ENCODE results near the gene PTPN18. TPM values are rescaled to one million over a fixed set of nuclear protein-coding genes. Genes with fewer than 3 reads are reported as not detected.
"Not testable (repeated sequence)": the region's sequence is repeated elsewhere in the genome, so short reads cannot be mapped to it uniquely, and the experiment has no call there.

The PTPN18 gene
- total and polyA plus RNA-seq, 12 donors = 7.8 to 35.0 (median 12.9) TPM

DNA sequence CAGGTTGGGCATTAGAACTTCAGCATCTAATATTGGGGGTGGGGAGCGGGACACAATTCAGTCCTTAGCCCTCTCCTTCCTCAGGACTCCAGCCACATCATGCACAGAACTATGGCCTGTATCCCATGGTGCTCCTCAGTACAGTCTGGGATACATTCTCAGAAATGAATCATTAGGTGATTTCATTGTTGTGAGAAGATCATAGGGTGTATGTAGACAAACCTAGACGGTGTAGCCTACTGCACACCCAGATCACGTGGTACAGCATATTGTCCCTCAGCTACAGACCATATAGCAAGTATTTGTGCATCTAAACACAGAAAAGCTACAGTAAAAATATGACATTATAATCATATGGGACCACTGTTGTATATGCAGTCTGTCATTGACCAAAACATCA lies 36.3 kb upstream of the PTPN18 start:
- 74 to 90% methylated on average over 3 of the region's 3 CpGs for WGBS, 2 donors
- Histone ChIP-seq H3K4me3 (no peak overlapping the region), H3K9me3 (no peaks in the 10 kb centered on the region), H3K36me3 (no peaks in the 10 kb centered on the region), H3K27ac (no peak overlapping the region), H3K27me3 (peaks cover 0 to 23% (median 3%) of the 10 kb centered on the region in 7 donors), H3K4me1 (no peaks in the 10 kb centered on the region)
- intact Hi-C loops (cut with DNase I) = no loop called here
- TF ChIP-seq, protein P1, sequence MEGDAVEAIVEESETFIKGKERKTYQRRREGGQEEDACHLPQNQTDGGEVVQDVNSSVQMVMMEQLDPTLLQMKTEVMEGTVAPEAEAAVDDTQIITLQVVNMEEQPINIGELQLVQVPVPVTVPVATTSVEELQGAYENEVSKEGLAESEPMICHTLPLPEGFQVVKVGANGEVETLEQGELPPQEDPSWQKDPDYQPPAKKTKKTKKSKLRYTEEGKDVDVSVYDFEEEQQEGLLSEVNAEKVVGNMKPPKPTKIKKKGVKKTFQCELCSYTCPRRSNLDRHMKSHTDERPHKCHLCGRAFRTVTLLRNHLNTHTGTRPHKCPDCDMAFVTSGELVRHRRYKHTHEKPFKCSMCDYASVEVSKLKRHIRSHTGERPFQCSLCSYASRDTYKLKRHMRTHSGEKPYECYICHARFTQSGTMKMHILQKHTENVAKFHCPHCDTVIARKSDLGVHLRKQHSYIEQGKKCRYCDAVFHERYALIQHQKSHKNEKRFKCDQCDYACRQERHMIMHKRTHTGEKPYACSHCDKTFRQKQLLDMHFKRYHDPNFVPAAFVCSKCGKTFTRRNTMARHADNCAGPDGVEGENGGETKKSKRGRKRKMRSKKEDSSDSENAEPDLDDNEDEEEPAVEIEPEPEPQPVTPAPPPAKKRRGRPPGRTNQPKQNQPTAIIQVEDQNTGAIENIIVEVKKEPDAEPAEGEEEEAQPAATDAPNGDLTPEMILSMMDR (IDR thresholded peaks at IDR 0.05) = no peak
- DNase-seq (no peak), ATAC-seq (no peak)

DNA sequence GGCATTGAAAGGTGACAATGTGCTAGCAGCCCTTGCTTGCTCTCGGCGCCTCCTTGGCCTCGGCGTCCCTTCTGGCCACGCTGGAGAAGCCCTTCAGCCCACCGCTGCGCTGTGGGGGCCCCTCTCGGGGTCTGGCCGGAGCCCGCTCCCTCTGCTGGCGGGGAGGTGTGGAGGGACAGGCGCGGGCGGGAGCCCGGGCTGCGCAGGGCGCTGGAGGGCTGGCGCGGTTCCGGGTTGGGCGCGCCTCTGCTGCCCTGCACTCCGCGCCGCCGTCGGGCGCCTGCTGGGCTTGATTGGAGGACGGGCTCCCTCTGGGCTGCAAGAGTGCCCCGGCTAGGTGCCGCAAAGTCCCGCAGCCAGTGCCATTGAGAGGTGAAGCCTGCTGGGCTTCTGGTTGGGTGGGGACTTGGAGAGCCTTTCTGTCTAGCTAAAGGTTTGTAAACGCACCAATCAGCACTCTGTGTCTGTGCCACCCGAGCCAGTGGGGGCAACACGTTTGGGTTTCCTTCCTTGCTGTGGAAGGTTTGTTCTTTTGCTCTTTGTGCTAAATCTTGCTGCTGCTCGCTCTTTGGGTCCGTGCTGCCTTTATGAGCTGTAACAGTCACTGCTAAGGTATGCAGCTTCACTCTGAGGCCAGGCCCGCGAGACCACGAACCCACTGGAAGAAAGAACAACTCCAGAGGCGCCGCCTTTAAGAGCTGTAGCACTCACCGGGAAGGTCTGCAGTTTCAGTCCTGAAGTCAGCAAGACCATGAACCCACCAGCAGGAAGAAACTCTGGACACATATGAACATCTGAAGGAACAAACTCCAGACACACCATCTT lies 27.9 kb upstream of the PTPN18 start:
- H3K27ac ChIP-seq = no peak overlapping the region
- intact Hi-C loops (cut with DNase I) = loop anchor here in 2 of 10 donors (5.0 to 10.0 kb wide), 2 partner anchors 143 to 391 kb away; partner anchors contain the start of genes MZT2B (in 1 of the 2) and SMPD4 (in 1 of the 2)
- H3K36me3 ChIP-seq = no peaks in the 10 kb centered on the region
- H3K27me3 ChIP-seq = peaks cover 0 to 78% (median 64%) of the 10 kb centered on the region in 7 donors
- no peak for ATAC-seq
- TF ChIP-seq, protein P1 (IDR thresholded peaks at IDR 0.05) = no peak
- DNase-seq = no peak
- peaks cover 0 to 8% (median 0%) of the 10 kb centered on the region in 9 donors for H3K4me1 ChIP-seq
- H3K9me3 ChIP-seq = no peaks in the 10 kb centered on the region
- WGBS, 2 donors = 72 to 78% methylated on average over 43 of the region's 43 CpGs
- H3K4me3 ChIP-seq = no peak overlapping the region

DNA sequence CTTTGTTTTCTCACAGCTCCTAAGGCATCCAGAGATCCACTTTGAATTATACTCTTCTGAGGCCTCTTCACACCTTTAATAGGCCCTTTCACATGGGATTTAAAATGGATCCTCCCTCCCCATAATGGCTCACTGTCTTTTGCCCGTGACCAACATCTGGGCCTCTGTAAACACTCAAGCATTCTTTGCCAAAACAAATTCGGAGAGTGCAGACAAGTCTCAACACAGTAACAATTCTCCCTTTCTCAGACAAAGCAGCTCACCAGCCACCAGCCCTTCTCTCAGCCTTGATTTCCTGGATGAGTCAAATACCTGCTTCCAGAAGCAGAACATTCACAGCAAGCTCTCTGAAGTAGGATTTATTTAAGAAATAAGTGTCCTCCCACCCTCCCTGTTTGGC lies 27.1 kb upstream of the PTPN18 start:
- H3K4me3 ChIP-seq = no peak overlapping the region
- intact Hi-C loops (cut with DNase I) = loop anchor here in 2 of 10 donors (5.0 to 10.0 kb wide), 2 partner anchors 144 to 391 kb away; partner anchors contain the start of genes MZT2B (in 1 of the 2) and SMPD4 (in 1 of the 2)
- peaks cover 0 to 8% (median 0%) of the 10 kb centered on the region in 9 donors for H3K4me1 ChIP-seq
- H3K36me3 ChIP-seq = no peaks in the 10 kb centered on the region
- H3K9me3 ChIP-seq = no peaks in the 10 kb centered on the region
- TF ChIP-seq, protein P1 (IDR thresholded peaks at IDR 0.05) = no peak
- WGBS, 2 donors = 50 to 53% methylated on average over 2 of the region's 2 CpGs
- H3K27me3 ChIP-seq = peaks cover 0 to 73% (median 64%) of the 10 kb centered on the region in 7 donors
- no peak overlapping the region for H3K27ac ChIP-seq
- ATAC-seq (no peak), DNase-seq (no peak)

DNA sequence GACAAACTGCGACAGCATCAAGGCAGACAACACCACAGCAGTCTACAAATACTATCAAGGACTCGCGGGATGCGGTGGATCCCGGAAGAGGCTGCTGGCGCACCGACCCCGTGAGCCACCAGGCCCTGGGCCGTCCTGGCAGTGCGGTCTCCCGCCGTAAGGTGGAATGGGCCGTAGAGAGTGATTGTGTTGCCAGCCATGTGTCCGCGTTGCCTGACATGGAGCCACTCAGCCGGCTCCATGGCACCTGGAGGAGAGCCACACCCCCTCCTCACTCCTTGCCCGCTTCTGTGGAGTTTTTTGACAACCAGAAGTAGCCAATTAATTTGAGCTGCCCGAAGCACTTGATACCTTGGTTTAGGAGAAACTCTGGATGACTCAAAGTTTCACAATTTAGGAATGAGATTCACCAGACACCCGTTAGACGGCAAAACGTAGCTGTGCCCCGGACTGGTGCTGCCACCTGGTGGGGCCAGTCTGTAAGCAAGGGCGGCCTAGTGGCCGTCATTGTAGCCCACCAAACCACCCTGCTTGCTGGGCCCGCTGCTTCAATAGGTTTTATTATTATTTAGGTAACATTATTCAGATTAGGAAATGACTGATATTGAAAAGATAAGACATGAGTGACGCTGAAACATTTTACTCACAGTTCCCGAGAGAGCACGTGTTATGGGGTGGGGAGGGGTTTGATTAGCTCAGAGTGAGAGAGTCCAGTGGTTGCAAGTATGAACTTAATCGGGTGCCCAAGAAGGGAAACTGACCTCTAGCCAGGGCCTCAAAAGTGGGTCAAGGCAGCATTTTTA lies 23.4 kb upstream of the PTPN18 start:
- TF ChIP-seq, protein P1 (IDR thresholded peaks at IDR 0.05) = peak; percentile 84 to 97 (median 93)
- WGBS, 2 donors = 19 to 22% methylated on average over 29 of the region's 29 CpGs
- intact Hi-C loops (cut with DNase I) = loop anchor here in 9 of 10 donors (2.0 to 10.0 kb wide), 6 partner anchors 148 to 395 kb away; partner anchors contain the start of genes MZT2B (in 4 of the 9) and SMPD4 (in 4 of the 9)
- Histone ChIP-seq H3K27ac (no peak overlapping the region), H3K4me3 (no peak overlapping the region), H3K36me3 (no peaks in the 10 kb centered on the region), H3K9me3 (no peaks in the 10 kb centered on the region), H3K27me3 (peaks cover 0 to 44% (median 37%) of the 10 kb centered on the region in 7 donors), H3K4me1 (peaks cover 0 to 13% (median 0%) of the 10 kb centered on the region in 9 donors)
- DNase-seq = peak; percentile 59 to 79
- peak; percentile 66 to 84 (median 74) for ATAC-seq

DNA sequence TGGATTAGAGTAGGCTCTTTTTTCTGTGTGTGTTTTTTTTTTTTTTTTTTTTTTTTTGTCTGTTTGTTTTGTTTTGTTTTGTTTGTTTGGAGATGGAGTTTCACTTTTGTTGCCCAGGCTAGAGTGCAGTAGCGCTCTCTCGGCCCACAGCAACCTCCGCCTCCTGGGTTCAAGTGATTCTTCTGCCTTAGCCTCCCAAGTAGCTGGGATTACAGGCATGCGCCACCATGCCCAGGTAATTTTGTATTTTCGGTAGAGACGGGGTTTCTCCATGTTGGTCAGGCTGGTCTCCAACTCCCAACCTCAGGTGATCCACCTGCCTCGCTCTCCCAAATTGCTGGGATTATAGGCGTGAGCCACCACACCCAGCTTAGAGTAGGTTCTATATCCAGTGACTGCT lies 22.6 kb upstream of the PTPN18 start:
- DNase-seq = not testable (repeated sequence)
- whole genome bisulfite sequencing, 2 donors = 85% methylated on average over 8 of the region's 8 CpGs
- intact Hi-C loops (cut with DNase I) = loop anchor here in 9 of 10 donors (2.0 to 10.0 kb wide), 6 partner anchors 148 to 396 kb away; partner anchors contain the start of genes MZT2B (in 4 of the 9) and SMPD4 (in 4 of the 9)

More for the DNA sequence above, 22.6 kb upstream of the PTPN18 start:
- Histone ChIP-seq H3K27me3 (peaks cover 0 to 37% (median 31%) of the 10 kb centered on the region in 7 donors), H3K4me1 (peaks cover 0 to 18% (median 0%) of the 10 kb centered on the region in 9 donors)
- ATAC-seq, H3K4me3 ChIP-seq, H3K9me3 ChIP-seq, H3K27ac ChIP-seq, H3K36me3 ChIP-seq: not testable (repeated sequence)
